HepG2 (cell line): ENCODE measurements around the gene MAGEH1. TPM values are rescaled to one million over a fixed set of nuclear protein-coding genes. Genes with fewer than 3 reads are reported as not detected.
A peak's percentile ranks its signal among the peaks of the same experiment; 100 is the strongest.

Source experiments
- ARNT ChIP-seq: fragments of 450-650 bp; IDR thresholded peaks from 2 replicates; pipeline ENCODE4 v1.6.1; 2017
- ELF1 ChIP-seq: sonication (generic); formaldehyde crosslinking; IDR thresholded peaks from 2 replicates; pipeline ENCODE4 v1.4.0; 2020; ENCODE audit warnings: missing genetic modification reagents
- FUBP1 ChIP-seq: sonication (generic); formaldehyde crosslinking; IDR thresholded peaks from 2 replicates; pipeline ENCODE4 v1.5.1; 2020; ENCODE audit warnings: missing genetic modification reagents, mild to moderate bottlenecking, borderline replicate concordance
- HDAC1 ChIP-seq: sonication (generic); formaldehyde crosslinking; IDR thresholded peaks from 2 replicates; pipeline ENCODE4 v1.5.1; 2020; ENCODE audit warnings: mild to moderate bottlenecking, missing genetic modification reagents
- HNF4G ChIP-seq, 2 experiments: sonication (generic) in 1 of 2; formaldehyde crosslinking in 1 of 2; IDR thresholded peaks; 2 replicates each; pipeline versions ENCODE4 v1.4.0 to v1.6.1; 2011 to 2020; ENCODE audit warnings: borderline replicate concordance in 2 of 2, low read depth in 2 of 2, mild to moderate bottlenecking in 2 of 2, low read length in 1 of 2, missing genetic modification reagents in 1 of 2, moderate library complexity in 1 of 2
- MBNL3 ChIP-seq: fragments of 250-450 bp; sonication (Bioruptor Pico); conservative IDR thresholded peaks from 2 replicates; pipeline ENCODE4 v1.8.0; 2022; ENCODE audit warnings: mild to moderate bottlenecking, inconsistent platforms
- NR2C2 ChIP-seq: sonication (generic); formaldehyde crosslinking; IDR thresholded peaks from 2 replicates; pipeline ENCODE4 v1.4.0; 2020; ENCODE audit warnings: missing genetic modification reagents, mild to moderate bottlenecking, moderate library complexity, borderline replicate concordance
- TAF1 ChIP-seq: sonication (generic); formaldehyde crosslinking; IDR thresholded peaks from 2 replicates; pipeline ENCODE4 v1.4.0; 2020; ENCODE audit warnings: missing genetic modification reagents
- THAP11 ChIP-seq: IDR thresholded peaks from 2 replicates; pipeline ENCODE4 v1.6.1; 2016; ENCODE audit warnings: missing biosample characterization, missing genetic modification reagents
- USF2 ChIP-seq, 2 experiments: sonication (generic) in 1 of 2; formaldehyde crosslinking in 1 of 2; IDR thresholded peaks; 2 replicates each; pipeline versions ENCODE4 v1.5.1 to v1.6.1; 2011 to 2020; ENCODE audit warnings: borderline replicate concordance in 1 of 2, low read depth in 1 of 2, low read length in 1 of 2, mild to moderate bottlenecking in 1 of 2, missing genetic modification reagents in 1 of 2, moderate library complexity in 1 of 2
- ZBTB3 ChIP-seq: sonication (generic); formaldehyde crosslinking; IDR thresholded peaks from 2 replicates; pipeline ENCODE4 v1.4.0; 2020; ENCODE audit warnings: low read depth, mild to moderate bottlenecking, moderate library complexity, missing genetic modification reagents, borderline replicate concordance
- ZEB1 ChIP-seq: IDR thresholded peaks from 2 replicates; pipeline ENCODE4 v1.6.1; 2012; ENCODE audit warnings: mild to moderate bottlenecking, low read depth, inconsistent platforms; ENCODE audit not compliant: insufficient replicate concordance
- ZNF10 ChIP-seq: sonication (generic); formaldehyde crosslinking; IDR thresholded peaks from 2 replicates; pipeline ENCODE4 v1.4.0; 2020; ENCODE audit warnings: mild to moderate bottlenecking, low read depth, missing genetic modification reagents, borderline replicate concordance
- ZNF230 ChIP-seq: sonication (generic); formaldehyde crosslinking; IDR thresholded peaks from 2 replicates; pipeline ENCODE4 v1.4.0; 2020; ENCODE audit warnings: mild to moderate bottlenecking, missing genetic modification reagents
- ZNF337 ChIP-seq: sonication (generic); formaldehyde crosslinking; IDR thresholded peaks from 2 replicates; pipeline ENCODE4 v1.5.1; 2020; ENCODE audit warnings: missing genetic modification reagents, low read depth, mild to moderate bottlenecking, borderline replicate concordance
- ZNF33A ChIP-seq: sonication (generic); formaldehyde crosslinking; IDR thresholded peaks from 2 replicates; pipeline ENCODE4 v1.5.1; 2020; ENCODE audit warnings: missing genetic modification reagents, mild to moderate bottlenecking, moderate library complexity, borderline replicate concordance
- ZNF562 ChIP-seq: sonication (generic); formaldehyde crosslinking; IDR thresholded peaks from 2 replicates; pipeline ENCODE4 v1.8.0; 2022; ENCODE audit warnings: missing genetic modification reagents, borderline replicate concordance
- ZNF777 ChIP-seq: sonication (generic); formaldehyde crosslinking; IDR thresholded peaks from 2 replicates; pipeline ENCODE4 v1.4.0; 2020; ENCODE audit warnings: missing genetic modification reagents
- polyA plus RNA-seq, 8 experiments: library from polyadenylated mRNA; depleted of rRNA in 3 of 8; stranded (reverse) in 7 of 8; unstranded in 1 of 8; fragments of >200 nt; fragmentation: Illumina TruSeq in 4 of 8; extraction: Trizol in 4 of 8; gene quantifications; 2 replicates each; pipeline versions ENCODE4 v1.2.1 to v1.2.3, GENCODE V29; 2011 to 2016; ENCODE audit warnings: low read depth in 4 of 8, missing spikeins in 1 of 8, mixed read lengths in 1 of 8; ENCODE audit not compliant: insufficient read depth in 1 of 8
- total RNA-seq, 5 experiments: library from RNA; depleted of rRNA; stranded (reverse); fragments of >200 nt; fragmentation: Illumina TruSeq; extraction: Trizol; gene quantifications; 2 replicates each; pipeline ENCODE4 v1.2.3, GENCODE V29; 2016; ENCODE audit warnings: low read depth in 1 of 5
- TF ChIP-seq, protein P1 (sequence below): sonication (generic); formaldehyde crosslinking; IDR thresholded peaks from 2 replicates; pipeline ENCODE4 v1.4.0; 2020; ENCODE audit warnings: missing genetic modification reagents
- TF ChIP-seq, protein P2 (sequence below): sonication (generic); formaldehyde crosslinking; IDR thresholded peaks from 2 replicates; pipeline ENCODE4 v1.8.1; 2023; ENCODE audit warnings: mild to moderate bottlenecking, missing genetic modification reagents

The MAGEH1 gene
- total and polyA plus RNA-seq, 2 of the 13 experiments (the other 11 are each of a cell fraction or from before 2014, with no cell fraction given), result 3.8 to 5.0 TPM

GRCh38 chrX:55451990-55452832, at the start of gene MAGEH1 (continued):
- TF ChIP-seq MBNL3 (CRISPR knock-in tag), result no peak
- TF ChIP-seq HNF4G (IDR thresholded peaks at IDR 0.05; ENCODE audit: borderline replicate concordance, low read depth, low read length), result no peak
- no peak for TF ChIP-seq HNF4G (CRISPR knock-in tag; IDR thresholded peaks at IDR 0.05; ENCODE audit: borderline replicate concordance, low read depth)
- TF ChIP-seq, protein P1, sequence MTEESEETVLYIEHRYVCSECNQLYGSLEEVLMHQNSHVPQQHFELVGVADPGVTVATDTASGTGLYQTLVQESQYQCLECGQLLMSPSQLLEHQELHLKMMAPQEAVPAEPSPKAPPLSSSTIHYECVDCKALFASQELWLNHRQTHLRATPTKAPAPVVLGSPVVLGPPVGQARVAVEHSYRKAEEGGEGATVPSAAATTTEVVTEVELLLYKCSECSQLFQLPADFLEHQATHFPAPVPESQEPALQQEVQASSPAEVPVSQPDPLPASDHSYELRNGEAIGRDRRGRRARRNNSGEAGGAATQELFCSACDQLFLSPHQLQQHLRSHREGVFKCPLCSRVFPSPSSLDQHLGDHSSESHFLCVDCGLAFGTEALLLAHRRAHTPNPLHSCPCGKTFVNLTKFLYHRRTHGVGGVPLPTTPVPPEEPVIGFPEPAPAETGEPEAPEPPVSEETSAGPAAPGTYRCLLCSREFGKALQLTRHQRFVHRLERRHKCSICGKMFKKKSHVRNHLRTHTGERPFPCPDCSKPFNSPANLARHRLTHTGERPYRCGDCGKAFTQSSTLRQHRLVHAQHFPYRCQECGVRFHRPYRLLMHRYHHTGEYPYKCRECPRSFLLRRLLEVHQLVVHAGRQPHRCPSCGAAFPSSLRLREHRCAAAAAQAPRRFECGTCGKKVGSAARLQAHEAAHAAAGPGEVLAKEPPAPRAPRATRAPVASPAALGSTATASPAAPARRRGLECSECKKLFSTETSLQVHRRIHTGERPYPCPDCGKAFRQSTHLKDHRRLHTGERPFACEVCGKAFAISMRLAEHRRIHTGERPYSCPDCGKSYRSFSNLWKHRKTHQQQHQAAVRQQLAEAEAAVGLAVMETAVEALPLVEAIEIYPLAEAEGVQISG (CRISPR knock-in tag), result peak; percentile 82
- TF ChIP-seq ZEB1, result no peak
- TF ChIP-seq NR2C2 (CRISPR knock-in tag), result no peak
- no peak for TF ChIP-seq ZBTB3 (CRISPR knock-in tag)
- no peak for TF ChIP-seq TAF1 (CRISPR knock-in tag)
- TF ChIP-seq ZNF337 (CRISPR knock-in tag), result no peak
- TF ChIP-seq ELF1 (CRISPR knock-in tag), result peak; percentile 69
- no peak for TF ChIP-seq ARNT
- no peak for TF ChIP-seq ZNF33A (CRISPR knock-in tag)
- TF ChIP-seq FUBP1 (CRISPR knock-in tag), result no peak
- TF ChIP-seq, protein P2, sequence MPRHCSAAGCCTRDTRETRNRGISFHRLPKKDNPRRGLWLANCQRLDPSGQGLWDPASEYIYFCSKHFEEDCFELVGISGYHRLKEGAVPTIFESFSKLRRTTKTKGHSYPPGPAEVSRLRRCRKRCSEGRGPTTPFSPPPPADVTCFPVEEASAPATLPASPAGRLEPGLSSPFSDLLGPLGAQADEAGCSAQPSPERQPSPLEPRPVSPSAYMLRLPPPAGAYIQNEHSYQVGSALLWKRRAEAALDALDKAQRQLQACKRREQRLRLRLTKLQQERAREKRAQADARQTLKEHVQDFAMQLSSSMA, result no peak
- TF ChIP-seq THAP11 (CRISPR knock-in tag), result 0 out of 2 replicates have a peak, but pooled peaks have one; percentile 23
- no peak for TF ChIP-seq USF2 (IDR thresholded peaks at IDR 0.05; ENCODE audit: low read depth, low read length)
- TF ChIP-seq USF2 (CRISPR knock-in tag; IDR thresholded peaks at IDR 0.05; ENCODE audit: borderline replicate concordance), result no peak
- no peak for TF ChIP-seq ZNF10
- no peak for TF ChIP-seq ZNF562 (CRISPR knock-in tag)
- no peak for TF ChIP-seq ZNF230 (CRISPR knock-in tag)
- peak; percentile 21; the same call in 1 of the 2 replicates for TF ChIP-seq ZNF777 (CRISPR knock-in tag)
- peak; percentile 48; the same call in 1 of the 2 replicates for TF ChIP-seq HDAC1 (CRISPR knock-in tag)
